Measurements from ENCODE around the gene SPTBN1.

DNA sequence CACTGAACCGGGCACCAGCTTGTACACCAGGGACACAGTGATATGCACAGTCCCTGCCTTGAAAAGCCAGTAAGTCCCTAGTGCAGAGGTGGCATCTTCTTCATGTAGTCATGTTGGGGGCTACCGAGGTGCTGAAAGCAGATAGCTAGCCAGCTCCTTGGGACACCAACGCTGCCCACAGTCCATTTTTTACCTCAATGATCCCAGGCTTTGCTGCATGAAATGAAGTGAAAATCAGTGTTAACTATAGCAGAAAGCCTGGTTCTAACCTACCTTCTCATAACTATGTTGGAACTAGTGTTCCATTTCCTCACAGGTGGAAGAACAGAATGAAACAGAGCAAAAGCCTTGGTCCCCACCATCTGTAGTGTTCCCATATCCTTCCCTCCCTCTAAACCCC is 200.7 kb downstream of the SPTBN1 start:
- TF ChIP-seq CTCF (conservative IDR thresholded peaks at IDR 0.05): no peak
- TF ChIP-seq EZH2 (IDR thresholded peaks at IDR 0.05; ENCODE audit: low read depth): no peak

Measured in PC-9 (cell line).